ENCODE data around the gene LGALS7.
"Not testable (repeated sequence)": the region's sequence is repeated elsewhere in the genome, so short reads cannot be mapped to it uniquely, and the experiment has no call there.

Gene LGALS7

DNA sequence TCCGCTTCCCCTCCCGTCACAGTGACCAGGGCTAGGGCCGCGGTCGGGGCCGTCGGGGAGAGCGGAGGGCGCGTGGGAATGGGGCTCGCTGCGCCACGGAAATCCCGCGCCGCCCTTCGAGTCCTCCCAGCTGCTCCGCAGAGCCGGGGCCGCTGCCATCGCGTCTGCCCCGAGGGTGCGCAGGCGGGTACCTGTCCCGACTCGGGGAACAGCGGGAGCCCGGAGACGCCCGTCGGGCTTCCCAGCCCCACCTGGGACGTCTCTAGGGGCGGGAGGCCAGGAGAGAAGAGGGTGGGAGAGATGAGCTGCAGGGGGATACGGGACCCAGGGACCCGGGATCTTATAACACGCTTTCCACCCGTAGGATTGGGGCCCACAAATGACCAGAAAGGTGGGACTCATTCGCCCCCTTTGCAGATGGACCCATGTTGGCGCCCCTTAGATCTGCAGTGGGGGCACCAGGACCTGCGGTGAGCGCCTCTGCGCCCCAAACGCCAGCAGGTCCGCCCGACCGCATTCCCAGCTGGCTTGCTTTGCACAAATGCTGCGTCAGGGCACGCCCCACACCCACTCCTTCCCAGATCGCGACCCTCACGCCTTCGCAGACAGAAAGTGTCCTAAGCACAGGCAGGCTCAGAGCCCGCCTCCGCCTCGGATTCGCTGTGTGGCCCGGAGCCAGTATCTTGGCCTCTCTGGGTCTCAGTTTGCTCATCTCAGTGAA lies 2.9 kb downstream of the LGALS7 start:
- peak; percentile 53 for DNase-seq

DNA sequence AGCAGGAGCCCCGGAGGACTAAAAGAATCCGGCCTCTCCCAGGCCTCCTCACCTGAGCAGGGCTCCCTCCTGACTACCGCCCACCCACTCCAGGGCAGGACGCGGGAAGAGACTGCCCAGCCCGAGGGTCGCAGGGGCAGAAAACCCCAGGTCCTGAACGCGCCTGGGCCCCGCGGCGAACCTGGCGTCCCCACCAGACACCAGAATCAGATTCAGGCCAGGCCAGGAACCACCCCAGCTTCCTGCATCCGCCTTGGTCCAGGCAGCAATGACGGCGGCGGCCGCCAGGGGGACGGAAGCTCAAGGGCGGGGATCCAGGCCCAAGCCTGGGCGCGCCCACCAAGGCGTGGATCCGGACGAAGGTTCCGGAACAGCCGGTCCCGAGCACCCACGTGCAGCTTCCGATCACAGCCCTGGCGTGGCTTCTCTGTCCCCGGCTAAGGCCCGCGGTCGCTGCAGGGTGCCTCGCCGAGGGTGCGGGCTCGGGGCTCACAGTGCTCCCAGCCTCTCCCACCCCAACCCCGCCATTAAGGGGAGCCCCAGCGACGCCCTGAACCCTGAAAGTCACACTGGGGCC lies 3.6 kb downstream of the LGALS7 start:
- peak; percentile 91 for DNase-seq

DNA sequence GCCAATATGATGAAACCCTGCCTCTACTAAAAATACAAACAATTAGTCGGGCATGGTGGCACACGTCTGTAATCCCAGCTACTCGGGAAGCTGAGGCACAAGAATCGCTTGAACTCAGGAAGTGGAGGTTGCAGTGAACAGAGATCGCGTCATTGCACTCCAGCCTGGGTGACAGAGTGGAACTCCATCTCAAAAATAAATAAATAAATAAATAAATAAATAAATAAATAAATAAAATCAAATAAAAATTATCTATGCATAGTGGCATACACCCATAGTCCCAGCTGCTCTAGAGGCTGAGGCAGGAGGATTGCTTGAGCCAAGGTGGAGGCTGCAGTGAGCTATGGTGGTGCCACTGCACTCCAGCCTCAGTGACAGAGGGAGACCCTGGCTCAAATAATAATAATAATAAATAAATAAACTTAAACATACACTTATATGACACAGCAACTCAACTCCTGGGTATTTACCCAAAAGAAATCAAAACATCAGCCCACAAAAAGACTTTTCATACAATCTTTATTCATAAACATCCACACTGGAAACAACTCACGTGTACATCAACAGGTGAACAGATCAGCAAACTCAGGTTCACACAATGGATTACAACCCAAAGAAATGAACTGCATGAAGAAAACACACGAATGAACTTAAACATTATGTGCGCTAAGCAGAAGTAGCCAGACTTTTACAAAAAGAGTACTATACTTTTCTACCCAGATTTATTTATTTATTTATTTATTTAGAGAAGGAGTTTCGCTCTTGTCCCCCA lies 6.9 kb downstream of the LGALS7 start:
- DNase-seq, result no peak

DNA sequence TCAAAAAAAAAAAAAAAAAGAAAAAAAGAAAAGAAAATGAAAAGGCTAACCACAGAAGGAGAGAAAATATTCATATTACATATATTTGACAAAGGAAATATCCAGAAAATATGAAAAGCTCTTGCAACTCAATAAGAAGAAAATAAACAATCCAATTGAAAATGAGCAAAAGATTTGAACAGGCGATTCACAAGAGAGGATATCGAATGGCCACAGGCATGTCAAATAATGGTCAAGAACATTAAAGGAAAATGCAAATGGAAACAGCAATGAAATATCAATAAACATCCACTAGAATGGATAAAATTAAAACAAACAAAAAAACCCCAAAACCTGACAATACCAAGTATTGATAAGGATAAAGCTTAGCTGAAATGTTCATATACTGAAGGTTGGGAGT lies 8.1 kb downstream of the LGALS7 start:
- DNase-seq, result no peak

DNA sequence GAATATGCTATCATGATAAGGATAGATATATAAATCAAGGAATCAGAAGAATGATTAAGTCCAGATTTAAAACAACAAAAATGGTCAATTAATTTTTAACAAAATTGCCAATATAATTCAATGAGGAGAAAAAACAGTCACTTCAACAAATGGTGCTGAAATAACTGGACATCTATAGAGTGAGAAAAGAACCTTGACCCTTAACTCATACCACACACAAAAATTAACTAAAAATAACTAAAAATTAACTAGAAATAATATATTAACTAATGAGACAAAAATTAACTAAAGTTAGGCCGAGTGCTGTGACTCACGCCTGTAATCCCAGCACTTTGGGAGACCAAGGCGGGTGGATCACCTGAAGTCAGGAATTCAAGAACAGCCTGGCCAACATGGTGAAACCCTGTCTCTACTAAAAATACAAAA lies 9.5 kb downstream of the LGALS7 start:
- DNase-seq, result no peak

DNA sequence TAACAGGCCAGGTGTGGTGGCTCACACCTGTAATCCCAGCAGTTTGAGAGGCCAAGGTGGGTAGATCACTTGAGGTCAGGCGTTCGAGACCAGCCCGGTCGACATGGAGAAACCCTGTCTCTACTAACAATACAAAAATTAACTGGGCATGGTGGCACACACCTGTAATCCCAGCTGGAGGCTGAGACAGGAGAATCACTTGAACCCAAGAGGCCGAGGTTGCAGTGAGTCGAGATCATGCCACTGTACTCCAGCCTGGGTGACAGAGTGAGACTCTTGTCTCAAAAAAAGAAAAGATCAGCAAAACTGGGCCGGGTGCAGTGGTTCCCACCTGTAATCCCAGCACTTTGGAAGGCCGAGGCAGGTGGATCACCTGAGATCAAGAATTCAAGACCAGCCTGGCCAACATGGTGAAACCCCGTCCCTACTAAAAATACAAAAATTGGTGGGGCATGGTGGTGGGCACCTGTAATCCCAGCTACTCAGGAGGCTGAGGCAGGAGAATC lies 11.4 kb downstream of the LGALS7 start:
- not testable (repeated sequence) for DNase-seq

DNA sequence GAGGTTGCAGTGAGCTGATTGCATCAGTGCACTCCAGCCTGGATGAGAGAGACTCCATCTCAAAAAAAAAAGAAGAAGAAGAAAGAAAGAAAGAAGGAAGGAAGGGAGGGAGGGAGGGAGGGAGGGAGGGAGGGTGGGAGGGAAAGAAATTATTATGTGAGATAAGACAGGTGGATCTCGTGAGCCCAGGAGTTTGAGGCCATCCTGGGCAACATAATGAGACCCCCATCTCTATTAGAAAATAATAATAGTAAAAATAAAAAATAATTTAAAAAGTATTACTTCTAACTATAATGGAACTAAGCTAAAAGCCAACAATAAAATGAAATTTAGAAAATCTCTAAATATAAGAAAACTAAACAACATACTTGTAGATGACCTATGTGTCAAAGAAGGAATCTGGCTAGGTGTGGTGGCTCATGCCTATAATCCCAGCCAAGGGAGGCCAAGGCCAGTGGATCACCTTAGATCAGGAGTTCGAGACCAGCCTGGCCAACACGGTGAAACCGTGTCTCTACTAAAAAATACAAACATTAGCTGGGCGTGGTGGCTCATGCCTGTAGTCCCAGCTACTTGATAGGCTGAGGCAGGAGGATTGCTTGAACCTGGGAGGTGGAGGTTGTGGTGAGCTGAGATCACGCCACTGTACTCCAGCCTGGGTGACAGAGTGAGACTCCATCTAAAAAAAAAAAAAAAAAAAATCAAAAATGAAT lies 12.4 kb downstream of the LGALS7 start:
- not testable (repeated sequence) for DNase-seq

DNA sequence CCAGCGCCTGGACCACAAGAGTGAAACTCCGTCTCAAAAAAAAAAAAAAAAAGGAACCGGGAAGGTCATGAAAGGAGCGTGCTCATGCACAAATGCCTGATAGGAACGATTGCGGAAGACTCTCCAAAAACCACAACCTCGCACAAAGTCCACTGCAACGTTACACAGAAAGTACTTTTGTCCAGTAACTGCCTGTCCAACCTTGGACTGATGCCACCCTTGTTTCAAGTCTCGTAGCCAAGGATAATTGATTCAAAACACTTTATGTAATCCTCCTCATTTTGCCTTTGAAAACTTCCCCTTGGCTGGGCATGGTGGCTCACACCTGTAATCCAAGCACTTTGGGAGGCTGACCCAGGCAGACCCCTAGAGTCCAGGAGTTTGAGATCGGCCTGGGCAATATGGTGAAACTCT lies 13.7 kb downstream of the LGALS7 start:
- no peak for DNase-seq

DNA sequence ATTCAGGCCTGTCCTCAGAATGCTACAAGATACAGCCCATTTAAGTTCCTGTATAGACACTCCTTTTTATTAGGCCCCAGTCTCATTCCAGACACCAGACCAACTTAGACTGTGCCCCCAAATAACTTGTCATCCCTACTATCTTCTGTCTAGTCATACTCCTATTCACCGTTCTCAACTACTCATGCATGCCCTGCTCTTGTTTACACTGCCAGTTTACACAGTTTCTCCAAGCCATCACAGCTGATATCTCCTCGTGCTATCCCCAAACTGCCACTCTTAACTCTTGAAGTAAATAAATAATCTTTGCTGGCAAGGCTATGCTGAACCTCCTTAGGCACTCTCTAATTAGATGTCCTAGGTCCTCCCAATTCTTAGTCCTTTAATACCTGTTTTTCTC lies 19.1 kb downstream of the LGALS7 start:
- DNase-seq, result not testable (repeated sequence)

DNA sequence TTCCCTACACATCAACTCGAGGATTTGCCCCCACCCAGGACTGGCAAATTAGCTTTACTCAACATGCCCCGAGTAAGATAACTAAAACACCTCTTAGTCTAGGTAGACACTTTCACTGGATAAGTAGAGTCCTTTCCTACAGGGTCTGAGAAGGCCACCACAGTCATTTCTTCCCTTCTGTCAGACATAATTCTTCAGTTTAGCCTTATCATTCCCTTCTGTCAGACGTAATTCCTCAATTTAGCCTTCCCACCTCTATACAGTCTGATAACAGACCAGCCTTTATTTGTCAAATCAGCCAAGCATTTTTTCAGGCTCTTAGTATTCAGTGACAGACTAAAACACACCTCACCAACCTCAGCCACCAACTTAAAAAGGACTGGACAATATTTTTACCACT lies 19.5 kb downstream of the LGALS7 start:
- not testable (repeated sequence) for DNase-seq

DNA sequence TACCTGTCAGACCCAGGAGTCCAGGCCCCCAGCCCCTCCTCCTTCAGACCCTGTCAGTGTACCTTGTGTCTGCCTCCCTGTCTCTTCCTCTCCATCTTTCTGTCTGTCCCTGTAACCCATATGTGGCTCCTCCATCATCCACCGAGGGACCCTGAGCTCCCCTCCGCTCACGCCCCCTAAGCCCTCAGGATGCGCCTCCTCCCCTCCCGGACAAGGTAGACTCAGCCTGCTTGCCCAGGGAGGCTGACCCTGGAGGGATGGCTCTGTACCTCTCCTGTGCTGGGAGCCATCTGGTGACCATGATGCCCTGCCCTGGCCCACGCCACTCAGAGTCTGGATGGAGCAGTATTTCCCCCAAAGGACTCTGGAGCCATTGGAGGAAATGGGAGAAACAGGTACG lies 28.0 kb downstream of the LGALS7 start:
- no peak for DNase-seq

DNA sequence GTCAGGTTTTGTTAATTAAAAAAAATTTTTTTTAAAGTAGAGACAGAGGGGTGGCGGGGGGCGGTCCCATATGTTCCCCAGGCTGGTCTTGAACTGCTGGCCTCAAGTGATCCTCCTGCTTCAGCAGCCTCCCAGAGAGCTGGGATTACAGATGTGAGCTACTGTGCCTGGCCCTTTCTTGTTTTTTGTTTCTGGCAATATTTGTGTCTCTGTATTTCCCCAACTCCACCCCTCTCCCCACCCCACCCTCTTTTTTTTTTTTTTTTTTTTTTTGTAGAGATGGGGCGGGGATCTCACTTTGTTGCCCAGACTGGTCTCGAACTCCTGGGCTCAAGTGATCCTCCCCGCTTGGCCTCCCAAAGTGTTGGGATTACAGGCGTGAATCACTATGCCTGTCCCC lies 28.4 kb downstream of the LGALS7 start:
- DNase-seq, result no peak

DNA sequence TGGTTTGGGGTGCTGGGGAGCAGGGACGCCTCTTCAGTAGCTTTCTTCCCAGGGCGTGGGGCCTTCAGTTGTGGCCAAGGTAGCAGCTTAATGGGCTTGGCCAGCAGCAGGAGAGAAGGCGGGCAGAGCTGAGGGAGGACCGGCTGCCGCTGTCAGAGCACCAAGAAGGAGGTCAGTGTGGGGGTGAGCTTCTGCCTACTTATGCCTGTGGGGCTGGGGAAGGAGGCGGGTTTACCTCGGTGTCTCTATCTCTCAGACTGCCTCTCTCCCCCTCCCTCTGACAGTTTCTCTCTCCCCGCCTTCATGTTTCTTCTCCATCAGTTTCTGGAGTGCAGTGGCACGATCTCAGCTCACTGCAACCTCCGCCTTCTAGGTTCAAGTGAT lies 29.0 kb downstream of the LGALS7 start, which contains the start of gene CAPN12:
TSS of gene CAPN12 (minus strand) at position 177 of the 384 bp plus-strand sequence. CDS start 309 bp downstream, outside the sequence.
- DNase-seq, result no peak

DNA sequence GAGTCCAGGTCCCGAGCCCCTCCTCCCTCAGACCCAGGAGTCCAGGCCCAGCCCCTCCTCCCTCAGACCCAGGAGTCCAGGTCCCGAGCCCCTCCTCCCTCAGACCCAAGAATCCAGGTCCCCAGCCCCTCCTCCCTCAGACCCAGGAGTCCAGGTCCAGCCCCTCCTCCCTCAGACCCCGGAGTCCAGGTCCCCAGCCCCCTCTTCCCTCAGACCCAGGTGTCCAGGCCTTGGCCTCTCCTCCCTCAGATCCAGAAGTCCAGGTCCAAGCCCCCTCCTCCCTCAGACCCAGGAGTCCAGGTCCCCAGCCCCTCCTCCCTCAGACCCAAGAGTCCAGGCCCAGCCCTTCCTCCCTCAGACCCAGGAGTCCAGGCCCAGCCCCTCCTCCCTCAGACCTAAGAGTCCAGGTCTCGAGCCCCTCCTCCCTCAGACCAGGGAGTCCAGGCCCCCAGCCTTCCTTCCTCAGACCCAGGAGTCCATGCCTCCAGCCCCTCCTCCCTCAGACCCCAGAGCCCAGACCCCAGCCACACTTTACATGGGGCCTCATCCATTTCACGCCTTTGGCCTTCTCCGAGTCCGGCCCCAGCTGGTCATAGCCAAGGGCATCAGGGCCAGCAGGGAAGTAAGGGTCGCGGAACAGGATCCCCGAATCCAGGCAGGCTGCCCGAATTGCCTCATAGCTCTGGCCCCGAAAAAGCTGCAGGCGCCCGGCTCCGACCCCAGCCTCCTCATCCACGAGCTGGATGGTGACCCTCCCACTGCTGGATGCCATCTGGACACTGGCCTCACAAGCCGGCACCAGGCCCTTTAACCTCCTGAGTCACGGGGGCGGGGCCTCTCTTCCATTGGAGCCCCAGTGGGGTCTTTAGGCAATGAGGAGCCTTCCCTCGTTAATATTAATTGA lies 29.7 kb downstream of the LGALS7 start:
- no peak for DNase-seq

DNA sequence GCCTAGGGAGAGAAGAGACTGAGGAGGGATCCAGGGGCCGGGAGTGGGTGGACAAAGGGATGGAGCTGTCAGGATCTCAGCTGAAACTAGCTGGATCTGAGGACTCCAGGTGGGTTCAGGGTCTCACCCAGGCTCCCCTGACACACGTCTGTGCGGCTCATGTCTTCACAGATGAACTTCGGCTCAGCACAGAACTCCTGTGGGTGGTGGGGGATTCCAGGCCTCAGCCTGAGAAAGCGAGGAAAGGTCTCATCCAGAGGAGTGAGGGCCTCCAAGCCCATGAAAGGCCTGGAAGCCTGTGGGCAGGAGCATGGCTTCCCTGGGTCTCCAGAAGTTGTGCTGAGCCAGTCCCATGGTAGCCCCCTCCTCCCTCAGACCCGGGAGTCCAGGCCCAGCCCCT lies 30.4 kb downstream of the LGALS7 start:
- DNase-seq, result no peak

DNA sequence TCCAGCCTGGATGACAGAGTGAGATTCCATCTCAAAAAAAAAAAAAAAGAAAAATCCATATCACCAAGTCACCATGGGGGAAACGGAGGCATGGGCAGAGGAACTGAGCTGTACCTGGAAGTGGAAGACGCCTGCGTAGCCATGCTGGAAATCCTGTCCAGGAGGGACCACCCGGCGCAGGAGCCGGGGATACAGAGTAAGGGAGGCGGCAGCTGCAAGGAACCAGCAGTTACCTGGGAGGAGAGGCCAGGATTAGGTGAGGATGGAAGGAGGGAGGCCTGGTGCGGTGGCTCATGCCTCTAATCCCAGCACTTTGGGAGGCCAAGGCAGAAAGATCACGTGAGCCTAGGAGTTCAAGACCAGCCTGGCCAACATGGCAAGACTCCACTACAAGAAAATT lies 31.0 kb downstream of the LGALS7 start:
- DNase-seq, result no peak

DNA sequence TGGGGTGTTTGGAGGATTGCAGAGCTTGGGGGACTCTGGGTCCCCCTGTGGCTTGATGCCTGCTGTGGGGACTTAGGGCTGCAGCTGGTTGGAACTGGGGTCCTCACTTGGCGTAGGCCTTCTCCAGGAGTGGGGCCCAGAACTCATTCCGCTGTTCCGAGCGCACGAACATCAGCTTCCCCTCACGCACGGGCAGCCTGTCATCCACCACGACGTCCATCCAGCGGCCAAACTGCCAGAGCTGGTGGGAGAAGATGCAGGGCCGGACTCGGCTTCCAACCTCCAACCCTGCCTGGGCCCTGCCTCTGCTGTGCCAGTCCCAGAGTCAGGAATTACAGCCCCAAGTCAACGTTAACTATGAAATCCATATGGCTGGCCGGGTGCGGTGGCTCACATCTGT lies 31.6 kb downstream of the LGALS7 start:
- DNase-seq, result no peak

DNA sequence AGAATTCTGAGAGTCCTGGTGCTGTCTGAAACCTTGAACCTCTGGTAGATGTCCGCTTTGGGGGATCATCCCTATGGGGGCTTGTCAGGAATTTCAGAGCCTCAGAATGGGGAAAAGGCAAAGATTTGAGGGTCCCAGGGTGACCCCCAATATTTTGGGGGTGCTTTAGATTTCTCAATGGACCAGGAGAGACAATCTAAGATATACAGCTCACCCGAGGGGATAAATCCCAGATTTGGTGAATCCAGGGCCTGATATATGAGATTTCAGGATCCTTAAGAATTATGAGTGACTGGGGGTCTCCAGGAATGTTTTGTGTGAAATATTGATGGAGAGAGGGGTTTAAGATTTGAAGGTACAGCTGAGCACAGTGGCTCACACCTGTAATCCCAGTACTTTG lies 32.4 kb downstream of the LGALS7 start:
- no peak for DNase-seq

DNA sequence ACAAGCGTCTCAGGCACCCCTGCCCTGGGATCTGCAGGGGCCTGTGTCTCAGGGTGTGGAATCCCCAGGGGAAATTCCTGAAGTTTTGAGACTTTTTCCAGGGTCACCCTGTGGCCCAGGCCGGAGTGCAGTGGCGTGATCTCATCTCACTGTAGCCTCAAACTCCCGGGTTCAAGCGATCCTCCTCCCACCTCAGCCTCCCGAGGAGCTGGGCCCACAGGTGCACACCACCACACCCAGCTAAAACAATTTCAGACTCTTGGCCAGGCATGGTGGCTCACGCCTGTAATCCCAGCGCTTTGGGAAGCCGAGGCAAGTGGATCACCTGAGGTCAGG lies 33.1 kb downstream of the LGALS7 start:
- DNase-seq, result no peak

DNA sequence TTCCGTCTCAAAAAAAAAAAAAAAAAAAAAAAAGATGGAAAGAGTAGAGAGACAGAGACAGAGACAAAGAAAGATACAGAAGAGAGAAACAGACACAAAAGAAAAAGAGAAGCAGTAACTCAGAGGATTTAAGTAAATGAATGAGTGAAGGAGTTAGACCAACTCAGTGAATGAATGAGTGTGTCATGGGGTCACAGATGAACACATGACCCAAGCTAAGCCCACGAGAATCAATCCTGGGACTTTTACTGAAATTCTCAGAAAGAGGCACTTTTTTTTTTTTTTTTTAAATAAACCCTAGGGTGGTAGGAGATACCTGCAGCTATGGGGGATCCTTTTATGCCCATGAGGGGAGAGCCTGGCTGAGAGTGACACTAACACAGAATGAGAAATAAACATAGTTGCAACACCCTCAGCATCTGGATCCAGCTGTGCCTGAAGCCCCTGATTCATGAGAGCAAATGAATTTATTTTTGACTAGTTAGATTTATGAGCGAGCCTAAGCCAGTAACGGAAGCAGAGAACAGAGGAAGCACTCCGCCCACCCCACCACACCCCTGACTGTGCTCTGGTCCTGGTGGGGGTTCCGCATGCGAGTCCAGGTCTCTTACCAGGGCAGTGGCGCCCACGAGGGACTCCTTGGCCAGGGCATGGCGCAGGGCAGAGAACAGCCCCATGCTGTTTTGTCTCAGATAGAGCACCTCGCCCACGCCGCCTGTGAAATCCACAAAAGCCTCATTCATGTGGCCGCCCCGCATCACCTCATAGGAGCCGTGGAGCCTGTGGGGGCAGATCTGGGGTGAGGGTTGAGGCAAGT lies 33.7 kb downstream of the LGALS7 start:
- DNase-seq, result no peak

Measured in DMS53 (cell line).